ENCODE measurements around the gene EHBP1.

EHBP1 gene

DNA sequence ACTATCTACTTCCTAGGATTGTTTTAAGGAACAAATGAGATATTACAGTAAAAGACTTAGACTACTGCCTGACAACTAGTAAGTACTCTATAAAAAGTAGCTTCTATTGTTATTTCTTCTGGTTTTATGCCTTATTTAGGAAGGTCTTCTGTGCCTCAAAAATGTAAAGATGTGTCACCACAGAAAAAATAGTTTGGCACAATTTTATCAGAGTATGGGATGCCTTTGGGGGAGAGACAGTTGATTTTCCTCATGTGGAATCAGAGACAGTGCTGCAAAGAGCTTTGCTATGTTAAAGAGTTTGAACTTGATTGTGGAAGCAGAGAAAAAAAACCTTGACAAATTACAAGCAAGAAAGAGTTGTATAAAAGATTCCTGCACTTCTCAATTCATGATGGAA, 98.4 kb downstream of the EHBP1 start:
- TF ChIP-seq, protein P1, sequence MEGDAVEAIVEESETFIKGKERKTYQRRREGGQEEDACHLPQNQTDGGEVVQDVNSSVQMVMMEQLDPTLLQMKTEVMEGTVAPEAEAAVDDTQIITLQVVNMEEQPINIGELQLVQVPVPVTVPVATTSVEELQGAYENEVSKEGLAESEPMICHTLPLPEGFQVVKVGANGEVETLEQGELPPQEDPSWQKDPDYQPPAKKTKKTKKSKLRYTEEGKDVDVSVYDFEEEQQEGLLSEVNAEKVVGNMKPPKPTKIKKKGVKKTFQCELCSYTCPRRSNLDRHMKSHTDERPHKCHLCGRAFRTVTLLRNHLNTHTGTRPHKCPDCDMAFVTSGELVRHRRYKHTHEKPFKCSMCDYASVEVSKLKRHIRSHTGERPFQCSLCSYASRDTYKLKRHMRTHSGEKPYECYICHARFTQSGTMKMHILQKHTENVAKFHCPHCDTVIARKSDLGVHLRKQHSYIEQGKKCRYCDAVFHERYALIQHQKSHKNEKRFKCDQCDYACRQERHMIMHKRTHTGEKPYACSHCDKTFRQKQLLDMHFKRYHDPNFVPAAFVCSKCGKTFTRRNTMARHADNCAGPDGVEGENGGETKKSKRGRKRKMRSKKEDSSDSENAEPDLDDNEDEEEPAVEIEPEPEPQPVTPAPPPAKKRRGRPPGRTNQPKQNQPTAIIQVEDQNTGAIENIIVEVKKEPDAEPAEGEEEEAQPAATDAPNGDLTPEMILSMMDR (IDR thresholded peaks at IDR 0.05; ENCODE audit: low read depth, low read length, missing control alignments) = no peak
- no peak for DNase-seq (ENCODE audit: extremely low read depth, low read depth)
- no peak overlapping the region for H3K4me3 ChIP-seq (replicated peaks; ENCODE audit: low read depth, low read length)

DNA sequence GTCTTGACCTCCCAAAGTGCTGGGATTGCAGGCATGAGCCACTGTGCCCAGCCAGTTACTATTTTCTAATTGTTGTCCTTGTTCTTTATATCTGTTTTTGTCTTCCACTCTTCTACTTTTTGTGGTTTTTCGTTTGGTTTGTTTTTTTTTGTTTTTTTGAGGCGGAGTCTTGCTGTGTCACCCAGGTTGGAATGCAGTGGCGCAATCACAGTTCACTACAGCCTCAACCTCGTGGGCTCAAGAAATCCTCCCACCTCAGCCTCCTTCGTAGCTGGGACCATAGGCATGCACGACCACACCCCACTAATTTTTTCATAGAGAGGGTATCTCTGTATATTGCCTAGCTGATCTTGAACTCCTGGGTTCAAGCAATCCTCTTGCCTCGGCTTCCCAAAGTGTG, 100.7 kb downstream of the EHBP1 start:
- TF ChIP-seq, protein P1 (IDR thresholded peaks at IDR 0.05; ENCODE audit: low read depth, low read length, missing control alignments) = no peak
- no peak overlapping the region for H3K4me3 ChIP-seq (replicated peaks; ENCODE audit: low read depth, low read length)
- DNase-seq (ENCODE audit: extremely low read depth, low read depth) = no peak

DNA sequence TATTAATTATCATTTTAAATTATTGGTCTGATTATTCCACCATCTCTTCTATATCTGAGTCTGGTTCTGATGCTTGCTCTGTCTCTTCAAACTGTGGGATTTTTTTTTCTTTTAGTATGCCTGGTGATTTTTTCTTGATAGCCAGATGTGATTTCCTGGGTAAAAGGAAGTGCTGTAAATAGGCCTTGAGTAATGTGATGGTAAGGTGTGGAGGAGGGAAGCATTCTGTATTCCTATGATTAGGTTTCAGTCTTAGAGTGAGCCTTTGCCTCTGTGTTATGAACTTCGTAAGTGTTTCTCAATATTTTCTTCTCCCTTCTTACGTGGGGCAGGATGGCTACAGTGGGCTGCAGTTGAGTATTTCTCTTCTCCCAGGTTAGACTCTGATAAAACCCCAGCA, 103.0 kb downstream of the EHBP1 start:
- no peak overlapping the region for H3K4me3 ChIP-seq (replicated peaks; ENCODE audit: low read depth, low read length)
- no peak for DNase-seq (ENCODE audit: extremely low read depth, low read depth)
- TF ChIP-seq, protein P1 (IDR thresholded peaks at IDR 0.05; ENCODE audit: low read depth, low read length, missing control alignments) = no peak

DNA sequence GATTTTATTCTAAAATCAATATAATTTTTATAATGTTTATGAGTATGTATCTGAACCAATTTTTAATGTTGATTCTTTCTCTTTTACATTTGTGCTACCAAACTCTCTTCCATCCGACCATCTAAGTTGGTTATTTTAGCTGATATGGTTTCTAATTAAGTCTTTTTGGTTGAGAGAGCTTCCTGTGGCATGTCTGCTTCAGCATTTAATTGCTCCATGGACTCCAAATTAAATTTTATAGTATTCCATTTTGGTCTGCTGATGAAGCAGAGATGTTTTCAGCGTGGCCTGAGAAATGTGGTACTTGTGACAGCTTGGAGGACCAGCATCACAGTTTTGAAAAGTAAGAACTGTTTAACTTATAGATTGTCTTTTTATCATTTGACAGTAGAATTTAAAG, 105.6 kb downstream of the EHBP1 start:
- DNase-seq (ENCODE audit: extremely low read depth, low read depth) = no peak
- TF ChIP-seq, protein P1 (IDR thresholded peaks at IDR 0.05; ENCODE audit: low read depth, low read length, missing control alignments) = no peak
- H3K4me3 ChIP-seq (replicated peaks; ENCODE audit: low read depth, low read length) = no peak overlapping the region

DNA sequence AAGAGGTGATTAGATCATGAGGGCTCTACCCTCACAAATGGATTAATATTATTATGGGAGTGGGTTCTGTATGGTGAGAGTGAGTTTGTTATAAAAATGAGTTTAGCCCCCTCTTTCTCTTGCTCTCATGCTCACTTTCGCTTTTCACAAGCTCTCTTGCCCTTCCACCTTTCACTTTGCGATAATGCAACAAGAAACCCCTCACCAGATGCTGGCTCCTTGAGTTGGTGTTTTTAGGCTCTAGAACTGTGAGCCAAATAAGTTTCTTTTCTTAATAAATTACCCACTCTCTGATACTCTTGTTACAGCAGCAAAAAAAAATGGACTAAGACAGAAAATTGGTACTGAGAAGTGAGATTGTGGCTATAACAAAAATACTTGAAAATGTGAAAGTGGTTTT, 106.5 kb downstream of the EHBP1 start:
- TF ChIP-seq, protein P1 (IDR thresholded peaks at IDR 0.05; ENCODE audit: low read depth, low read length, missing control alignments) = no peak
- no peak for DNase-seq (ENCODE audit: extremely low read depth, low read depth)
- no peak overlapping the region for H3K4me3 ChIP-seq (replicated peaks; ENCODE audit: low read depth, low read length)

DNA sequence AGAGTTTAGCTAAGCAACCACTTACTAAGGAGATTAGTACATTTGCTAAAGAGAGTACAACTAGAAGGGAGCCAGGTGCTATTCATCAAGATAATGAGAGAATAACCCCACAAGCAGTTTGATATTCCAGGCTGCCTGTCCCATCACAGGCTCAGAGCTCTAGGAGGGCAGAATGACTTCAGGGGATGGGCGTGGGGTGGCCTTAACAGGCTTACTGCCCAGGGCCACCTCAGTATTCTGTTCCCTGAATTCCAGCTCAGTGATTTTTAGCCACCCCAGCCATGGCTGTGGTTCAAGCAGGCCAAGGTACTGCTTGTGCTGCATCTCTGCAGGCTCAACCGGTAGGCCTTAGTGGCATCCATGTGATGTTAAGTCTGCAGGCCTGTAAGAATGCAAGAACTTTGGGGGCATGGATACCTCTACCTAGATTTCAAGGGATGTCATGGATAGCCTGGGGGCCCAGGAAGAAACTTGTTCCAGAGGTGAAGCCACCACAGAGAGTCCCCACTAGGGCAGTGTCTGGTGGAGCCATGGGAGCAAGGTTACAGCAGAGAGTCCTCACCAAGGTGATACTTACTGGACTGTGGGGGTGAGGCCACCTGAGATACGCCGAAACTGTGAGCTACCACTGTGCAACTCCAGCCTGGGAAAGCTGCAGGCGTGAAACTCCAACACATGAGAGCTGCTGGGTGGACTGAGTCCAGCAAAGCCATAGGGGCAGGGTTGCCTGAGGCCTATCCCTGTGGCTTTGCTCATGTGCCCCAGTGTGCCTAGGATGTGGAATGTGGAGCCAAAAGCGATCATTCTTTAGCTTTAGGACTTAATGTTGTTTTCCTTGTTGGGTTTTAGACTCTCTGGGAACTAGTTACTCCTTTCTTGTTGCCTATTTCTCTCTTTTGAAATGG, 107.7 kb downstream of the EHBP1 start:
- no peak for DNase-seq (ENCODE audit: extremely low read depth, low read depth)
- TF ChIP-seq, protein P1 (IDR thresholded peaks at IDR 0.05; ENCODE audit: low read depth, low read length, missing control alignments) = no peak
- no peak overlapping the region for H3K4me3 ChIP-seq (replicated peaks; ENCODE audit: low read depth, low read length)

All from HFF-Myc (cell line).